Nucleus accumbens (tissue), 56 donors: ENCODE data around the gene TM4SF20.

Experiments
- DNase-seq, 56 donors: peaks; one replicate each; lab custom pipeline; 2025; lab: John Stamatoyannopoulos, UW

The TM4SF20 gene

DNA sequence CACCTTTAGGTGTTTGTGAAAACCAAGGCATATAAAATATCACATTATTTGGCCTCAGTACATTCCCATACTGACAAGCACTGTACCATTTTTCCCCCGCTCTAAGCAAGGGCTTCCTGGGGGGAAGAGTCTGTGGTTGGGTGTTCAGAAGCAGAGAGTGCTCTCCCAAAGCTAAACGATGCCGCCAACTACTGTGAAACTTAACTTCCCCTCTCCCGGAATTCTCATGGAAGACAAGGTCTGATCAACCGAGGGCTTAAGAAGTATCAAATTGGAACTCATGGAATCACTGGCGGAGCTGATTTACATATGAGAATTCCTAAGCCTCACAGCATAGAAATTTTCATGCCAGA, 54.5 kb downstream of the TM4SF20 start:
- peak in 20 of 56 donors; percentile 6 to 79 (median 44) for DNase-seq

DNA sequence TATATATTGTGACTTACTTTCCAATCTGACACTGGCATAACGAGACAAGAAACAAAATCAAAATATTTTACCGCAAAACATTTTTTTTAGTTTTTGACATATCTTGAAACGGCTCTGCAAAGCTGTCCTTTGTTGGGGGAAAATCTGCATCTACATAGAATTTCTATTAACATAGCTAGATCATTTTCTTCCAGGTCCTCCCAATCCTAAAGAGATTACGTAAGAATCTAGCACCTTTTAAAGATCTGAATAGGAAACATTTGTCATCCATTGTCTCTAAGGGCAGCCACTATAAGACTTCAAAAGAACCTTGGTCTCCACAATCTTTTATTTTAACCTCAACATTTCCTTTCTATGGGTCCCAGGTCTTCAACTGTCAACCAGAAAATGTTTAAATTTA, 55.3 kb downstream of the TM4SF20 start:
- no peak for DNase-seq

DNA sequence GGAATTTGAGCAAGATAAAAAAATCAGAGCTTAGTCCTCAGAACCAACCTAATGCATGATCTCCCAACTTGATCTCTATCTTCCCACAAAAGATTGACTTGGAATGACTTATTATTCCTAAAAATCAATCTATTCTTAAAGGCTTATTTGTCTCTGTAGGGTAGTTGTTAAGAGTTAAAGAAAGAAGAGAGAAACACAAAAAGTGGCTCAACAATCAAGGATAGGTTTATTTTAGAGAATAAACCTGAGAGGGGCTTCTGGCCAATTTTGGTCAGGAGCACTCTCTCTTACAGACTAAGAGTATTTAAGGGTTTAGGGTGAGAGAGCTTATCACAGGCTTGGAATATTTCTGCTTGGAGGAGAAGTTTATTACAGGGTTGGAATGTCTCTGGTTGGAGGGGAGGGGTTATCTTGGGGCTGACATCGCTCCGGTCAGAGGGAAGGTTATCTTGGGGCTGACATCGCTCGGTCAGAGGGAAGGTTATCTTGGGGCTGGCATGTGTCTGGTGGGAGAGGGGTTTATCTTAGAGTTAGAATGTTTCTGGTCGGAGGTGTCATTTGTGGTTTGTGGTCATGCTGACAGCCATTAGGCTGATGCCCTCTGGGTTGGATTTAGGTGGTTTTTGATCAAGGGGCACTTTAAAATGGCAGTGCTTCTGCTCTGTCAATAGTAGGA, 56.4 kb downstream of the TM4SF20 start:
- no peak for DNase-seq

DNA sequence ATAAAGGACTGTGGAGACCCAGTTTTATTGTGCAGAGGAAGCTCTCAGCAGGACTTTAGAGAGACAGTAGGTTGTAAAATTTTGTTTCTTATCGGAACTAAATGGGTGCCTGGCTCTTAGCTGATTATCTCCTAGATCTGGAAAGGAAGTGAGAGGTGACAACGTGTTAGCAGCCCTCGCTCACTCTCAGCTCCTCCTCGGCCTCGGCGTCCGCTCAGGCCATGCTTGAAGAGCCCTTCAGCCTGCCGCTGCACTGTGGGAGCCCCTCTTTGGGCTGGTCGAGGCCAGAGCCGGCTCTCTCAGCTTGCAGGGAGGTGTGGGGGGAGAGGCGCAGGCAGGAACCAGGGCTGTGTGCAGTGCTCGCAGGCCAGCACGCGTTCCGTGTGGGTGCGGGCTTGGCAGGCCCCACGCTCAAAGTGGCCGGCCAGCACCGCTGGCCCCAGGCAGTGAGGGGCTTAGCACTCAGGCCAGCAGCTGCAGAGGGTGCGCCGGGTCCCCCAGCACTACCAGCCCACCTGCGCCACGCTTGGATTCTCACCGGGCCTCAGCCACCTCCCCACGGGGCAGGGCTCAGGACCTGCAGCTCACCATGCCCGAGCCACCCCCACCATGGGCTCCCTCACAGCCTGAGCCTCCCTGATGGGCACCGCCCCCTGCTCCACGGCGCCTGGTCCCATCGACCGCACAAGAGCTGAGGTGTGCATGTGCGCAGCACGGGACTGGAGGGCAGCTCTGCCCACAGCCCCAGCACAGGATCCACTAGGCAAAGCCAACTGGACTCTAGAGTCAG, 58.6 kb downstream of the TM4SF20 start:
- no peak for DNase-seq

DNA sequence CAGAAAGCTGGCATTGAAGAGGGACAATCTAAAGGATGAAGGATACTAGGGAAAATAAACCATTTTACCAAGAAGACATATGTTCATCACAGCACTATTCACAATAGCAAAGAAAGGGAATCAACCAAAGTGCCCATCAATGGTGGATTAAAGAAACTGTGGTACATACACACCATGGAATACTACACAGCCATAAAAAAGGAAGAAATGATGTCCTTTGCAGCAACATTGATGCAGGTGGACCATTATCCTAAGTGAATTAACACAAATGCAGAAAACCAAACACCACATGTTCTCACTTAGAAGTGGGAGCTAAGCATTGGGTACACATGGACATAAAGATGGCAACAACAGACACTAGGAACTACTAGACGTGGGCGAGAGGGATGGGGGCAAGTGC, 61.3 kb downstream of the TM4SF20 start:
- no peak for DNase-seq

DNA sequence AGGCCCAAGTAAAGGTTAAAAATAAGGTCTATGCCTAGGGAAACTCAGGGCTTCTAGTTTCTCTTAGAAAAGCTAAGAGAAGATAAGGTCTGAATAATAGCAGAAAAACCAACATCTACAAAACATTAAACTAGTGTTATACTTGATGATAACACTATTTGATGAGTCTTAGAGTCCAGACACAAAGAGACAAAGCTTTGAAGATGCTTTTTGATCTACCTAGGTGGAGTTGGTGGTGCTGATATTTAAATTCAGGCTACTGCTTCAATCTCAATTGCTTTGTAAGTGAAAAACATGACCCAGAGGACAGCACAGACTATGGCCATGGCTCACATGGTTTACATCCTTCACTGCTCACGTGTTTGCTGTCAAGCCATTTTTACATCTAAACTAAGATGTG, 65.8 kb downstream of the TM4SF20 start:
- no peak for DNase-seq

DNA sequence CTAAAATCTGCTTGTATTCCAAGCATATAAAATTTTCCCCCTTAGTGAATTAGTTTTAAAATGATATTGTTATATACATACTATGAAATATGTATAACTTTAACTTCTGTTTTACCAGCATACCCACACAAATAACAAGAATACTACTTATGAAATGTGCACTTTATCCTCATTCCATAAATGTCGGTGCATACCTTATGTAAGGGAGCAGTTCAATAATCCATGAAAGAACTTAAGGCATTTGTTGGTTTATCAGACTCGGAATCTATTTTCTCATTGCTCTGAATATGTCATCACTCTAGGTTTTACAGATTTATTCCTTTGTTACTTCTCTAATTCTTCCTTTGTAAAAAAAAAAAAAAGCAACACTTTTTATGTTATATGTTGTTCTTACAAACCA, 66.5 kb downstream of the TM4SF20 start:
- DNase-seq: no peak
